Adipose tissue (tissue), 3 donors: ENCODE data around the gene GCSAM. TPM values are rescaled to one million over a fixed set of nuclear protein-coding genes. Genes with fewer than 3 reads are reported as not detected.

ENCODE experiments used
- H3K27ac ChIP-seq: one replicate; pipeline ENCODE4 v1.5.1; 2013; ENCODE audit warnings: low read depth, low read length
- WGBS, 3 donors: extraction: QIAGEN DNeasy Blood & Tissue Kit; methylation state at CpG; one replicate each; pipeline ENCODE4 v1.1.7; 2013; 5-methylcytosine and 5-hydroxymethylcytosine counted together
- polyA plus RNA-seq, 3 donors: library from polyadenylated mRNA; stranded (reverse); fragments of 200-250 nt; gene quantifications; one replicate each; pipeline ENCODE4 v1.2.3, GENCODE V29; 2013
- donor health status: healthy with polysubstance abuse.
- donor health status: Bipolar disorder and iron deficiency.
- donor health status: healthy.

GCSAM gene
- under 1 TPM in 2 of 3 donors, not detected in 1; 0.08 to 0.12 TPM for polyA plus RNA-seq

- WGBS, 3 donors: 37 to 64% (median 47%) methylated on average over 5 of the region's 5 CpGs
- H3K27ac ChIP-seq: no peak within 1 kb of the TSS
Measured at GRCh38 chr3:112132975-112133448, at the start of gene GCSAM. Gene GCSAM, minus strand, starts transcription at chr3:112133248. Its CDS starts 128 bp downstream, at chr3:112133120.

- WGBS, 3 donors: 81 to 91% (median 89%) methylated on average over 6 of the region's 6 CpGs
- no peak overlapping the region for H3K27ac ChIP-seq
Measured at GRCh38 chr3:112175646-112176045, 42.6 kb upstream of the GCSAM start.

GRCh38 chr3:112175037-112175436 lies 42.0 kb upstream of the GCSAM start:
- WGBS, 3 donors: 96 to 99% (median 96%) methylated on average over 5 of the region's 5 CpGs
- no peak overlapping the region for H3K27ac ChIP-seq

- WGBS, 3 donors: 91 to 95% (median 93%) methylated on average over 3 of the region's 3 CpGs
- H3K27ac ChIP-seq: no peak overlapping the region
Measured at GRCh38 chr3:112171144-112171543, 38.1 kb upstream of the GCSAM start.

GRCh38 chr3:112170046-112170445 lies 37.0 kb upstream of the GCSAM start:
- 89 to 99% (median 91%) methylated on average over 2 of the region's 2 CpGs for WGBS, 3 donors
- H3K27ac ChIP-seq: no peak overlapping the region

GRCh38 chr3:112167758-112168157 lies 34.7 kb upstream of the GCSAM start:
- H3K27ac ChIP-seq: no peak overlapping the region
- 85 to 93% (median 89%) methylated on average over 2 of the region's 2 CpGs for whole genome bisulfite sequencing, 3 donors

- WGBS, 3 donors: 94 to 100% (median 94%) methylated on average over 1 of the region's 1 CpG
- H3K27ac ChIP-seq: no peak overlapping the region
Measured at GRCh38 chr3:112149136-112149535, 16.1 kb upstream of the GCSAM start.

GRCh38 chr3:112143689-112144088 lies 10.6 kb upstream of the GCSAM start:
- 78 to 91% (median 85%) methylated on average over 1 of the region's 1 CpG for WGBS, 3 donors
- no peak overlapping the region for H3K27ac ChIP-seq

GRCh38 chr3:112143251-112143650 lies 10.2 kb upstream of the GCSAM start:
- 88 to 94% (median 89%) methylated on average over 1 of the region's 1 CpG for WGBS, 3 donors
- H3K27ac ChIP-seq: no peak overlapping the region

- WGBS, 3 donors: 91% methylated on average over 2 of the region's 2 CpGs
- no peak overlapping the region for H3K27ac ChIP-seq
Measured at GRCh38 chr3:112141293-112141692, 8.2 kb upstream of the GCSAM start.

GRCh38 chr3:112140584-112140983 lies 7.5 kb upstream of the GCSAM start:
- no peak overlapping the region for H3K27ac ChIP-seq
- WGBS, 3 donors: 48 to 96% (median 92%) methylated on average over 1 of the region's 1 CpG

GRCh38 chr3:112138219-112138969 lies 5.3 kb upstream of the GCSAM start:
- 39 to 55% (median 45%) methylated on average over 1 of the region's 1 CpG for WGBS, 3 donors
- H3K27ac ChIP-seq: no peak overlapping the region

- 50 to 56% (median 55%) methylated on average over 4 of the region's 4 CpGs for WGBS, 3 donors
Measured at GRCh38 chr3:112137781-112138180, 4.7 kb upstream of the GCSAM start.

GRCh38 chr3:112136959-112137693 lies 4.1 kb upstream of the GCSAM start:
- WGBS, 3 donors: 33 to 45% (median 41%) methylated on average over 5 of the region's 5 CpGs
- H3K27ac ChIP-seq: no peak overlapping the region

More at GRCh38 chr3:112137781-112138180, 4.7 kb upstream of the GCSAM start:
- no peak overlapping the region for H3K27ac ChIP-seq

- H3K27ac ChIP-seq: no peak overlapping the region
- WGBS, 3 donors: 55 to 73% (median 57%) methylated on average over 1 of the region's 1 CpG
Measured at GRCh38 chr3:112136046-112136445, 3.0 kb upstream of the GCSAM start.

- H3K27ac ChIP-seq: no peak overlapping the region
Measured at GRCh38 chr3:112134335-112135124, 1.5 kb upstream of the GCSAM start.

GRCh38 chr3:112133626-112134334 lies 732 bp upstream of the GCSAM start:
- no peak overlapping the region for H3K27ac ChIP-seq
- WGBS, 3 donors: 88 to 90% (median 89%) methylated on average over 5 of the region's 5 CpGs

More at GRCh38 chr3:112134335-112135124, 1.5 kb upstream of the GCSAM start:
- WGBS, 3 donors: 53 to 67% (median 67%) methylated on average over 8 of the region's 8 CpGs

- H3K27ac ChIP-seq: no peak overlapping the region
- 75 to 95% (median 90%) methylated on average over 1 of the region's 1 CpG for WGBS, 3 donors
Measured at GRCh38 chr3:112132554-112132953, 494 bp downstream of the GCSAM start.
